ENCODE results near the gene YWHAQ.
"Not testable (repeated sequence)": the region's sequence is repeated elsewhere in the genome, so short reads cannot be mapped to it uniquely, and the experiment has no call there.

YWHAQ gene

DNA sequence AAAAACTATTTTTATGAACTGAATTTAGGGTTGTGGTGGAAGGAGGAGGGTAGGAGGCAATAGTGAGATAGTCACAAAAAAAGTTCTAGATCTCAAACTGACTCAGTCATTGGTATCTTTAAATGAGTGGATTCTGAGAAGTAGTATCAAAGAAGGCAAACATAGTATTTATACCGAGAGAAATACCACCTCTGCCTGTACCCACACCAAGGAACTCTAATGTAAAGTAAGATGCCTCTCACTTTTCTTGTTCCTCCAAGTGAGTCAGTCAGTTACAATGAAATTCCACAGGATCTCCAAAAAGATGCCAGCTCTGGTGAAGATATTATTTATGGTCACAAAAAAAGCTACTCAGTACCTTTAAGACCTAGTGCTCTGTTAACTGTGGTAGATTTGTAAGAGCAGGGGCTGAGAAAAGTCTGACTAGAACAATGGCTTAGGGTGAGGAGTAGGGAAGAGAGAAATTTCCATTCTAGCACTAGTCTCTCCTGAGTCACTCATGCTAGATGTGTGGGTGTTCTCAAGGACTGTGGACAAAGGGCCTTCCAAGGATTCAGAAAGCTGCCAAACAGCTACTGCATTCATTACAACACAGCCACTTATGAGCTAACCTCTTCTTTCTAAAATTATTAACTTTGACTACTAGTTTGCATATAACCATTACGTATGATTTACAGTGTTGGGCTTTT is 36.3 kb downstream of the YWHAQ start:
- DNase-seq (ENCODE audit: low read depth), result no peak

DNA sequence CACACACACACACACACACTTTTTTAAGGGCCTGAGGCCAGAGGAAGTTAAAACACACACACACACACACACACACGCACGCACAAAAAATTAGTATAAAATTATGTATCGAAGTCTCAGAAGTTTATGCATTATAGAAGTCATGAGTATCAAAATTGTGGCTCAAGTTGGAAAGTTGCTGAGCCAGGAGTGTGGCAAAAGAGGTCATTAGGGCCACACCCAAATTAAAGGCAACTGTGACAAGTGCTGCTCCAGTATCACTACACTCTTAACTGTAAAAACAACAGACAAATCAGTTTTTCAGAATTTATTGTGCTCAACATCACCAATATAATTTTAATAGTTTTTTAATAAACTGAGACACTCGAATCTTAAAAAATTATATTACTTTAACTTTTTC is 36.9 kb downstream of the YWHAQ start:
- no peak for DNase-seq (ENCODE audit: low read depth)

DNA sequence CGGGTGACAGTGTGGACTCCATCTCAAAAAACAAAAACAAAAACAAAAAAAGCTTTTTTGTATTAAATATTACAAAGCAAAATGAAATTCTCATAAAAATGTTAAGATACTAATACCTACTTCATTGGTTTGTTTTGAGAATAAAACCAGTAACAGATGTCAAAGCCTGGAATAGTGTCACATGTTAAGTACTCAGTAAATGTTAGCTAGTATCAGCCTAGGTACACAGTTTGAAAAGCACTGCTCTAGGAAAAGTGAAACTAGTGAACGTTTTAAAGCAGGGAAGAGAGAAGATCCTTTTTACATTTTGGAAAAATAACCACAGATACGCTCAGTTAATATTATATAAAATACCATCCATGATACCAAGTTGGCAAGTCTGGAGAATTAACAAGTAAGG is 38.1 kb downstream of the YWHAQ start:
- DNase-seq (ENCODE audit: low read depth), result no peak

DNA sequence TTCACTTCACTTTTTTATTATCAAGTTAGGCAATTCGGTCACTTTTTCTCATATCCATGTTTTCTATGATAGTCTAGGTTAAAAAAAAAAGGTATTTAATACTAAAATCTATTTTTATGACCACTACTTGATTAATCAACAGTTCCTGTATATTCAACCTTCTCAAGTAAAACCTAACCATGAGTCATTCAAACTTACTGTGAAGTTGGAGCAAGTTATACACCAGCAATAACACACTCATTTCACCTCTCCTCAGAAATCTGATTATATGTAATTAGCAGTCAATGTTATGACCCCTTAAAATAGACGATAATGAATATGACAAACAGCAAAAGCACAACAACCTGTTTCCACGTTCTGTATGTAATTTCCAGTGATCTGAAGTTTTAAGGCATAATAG is 40.2 kb downstream of the YWHAQ start:
- no peak for DNase-seq (ENCODE audit: low read depth)

DNA sequence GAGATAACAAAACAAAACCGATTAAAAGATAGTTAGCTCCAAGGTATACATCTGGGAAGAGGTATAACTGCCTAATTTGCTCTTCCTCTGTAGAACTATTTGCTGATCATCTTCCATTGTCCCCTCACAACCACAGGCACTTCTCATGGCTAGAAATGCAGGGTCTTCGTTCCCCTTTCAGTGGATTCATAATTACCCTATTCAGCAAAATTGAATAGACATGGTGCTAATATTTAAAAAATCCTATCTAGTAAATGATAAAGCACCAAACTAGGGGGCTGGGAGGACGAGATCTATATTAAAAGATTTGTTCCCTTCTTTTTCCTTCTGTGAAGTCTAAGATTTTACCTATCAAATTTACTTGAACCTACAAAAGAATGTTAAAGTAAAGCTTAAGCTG is 44.3 kb downstream of the YWHAQ start:
- DNase-seq (ENCODE audit: low read depth), result no peak

DNA sequence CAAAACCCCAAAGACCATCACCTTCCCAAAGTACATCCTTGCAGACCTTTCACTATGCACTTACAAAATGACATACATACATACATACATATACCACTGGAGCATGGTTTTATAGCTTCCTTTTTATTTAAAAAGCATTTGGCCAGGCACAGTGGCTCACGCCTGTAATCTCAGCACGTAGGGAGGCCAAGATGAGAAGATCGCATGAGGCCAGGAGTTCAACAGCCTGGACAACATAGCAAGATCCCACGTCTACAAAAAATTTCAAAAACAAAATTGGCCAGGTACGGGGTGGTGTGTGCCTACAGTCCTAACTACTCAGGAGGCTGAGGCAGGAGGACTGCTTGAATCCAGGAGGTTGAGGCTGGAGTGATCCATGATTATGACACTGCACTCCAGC is 45.3 kb downstream of the YWHAQ start:
- DNase-seq (ENCODE audit: low read depth), result no peak

DNA sequence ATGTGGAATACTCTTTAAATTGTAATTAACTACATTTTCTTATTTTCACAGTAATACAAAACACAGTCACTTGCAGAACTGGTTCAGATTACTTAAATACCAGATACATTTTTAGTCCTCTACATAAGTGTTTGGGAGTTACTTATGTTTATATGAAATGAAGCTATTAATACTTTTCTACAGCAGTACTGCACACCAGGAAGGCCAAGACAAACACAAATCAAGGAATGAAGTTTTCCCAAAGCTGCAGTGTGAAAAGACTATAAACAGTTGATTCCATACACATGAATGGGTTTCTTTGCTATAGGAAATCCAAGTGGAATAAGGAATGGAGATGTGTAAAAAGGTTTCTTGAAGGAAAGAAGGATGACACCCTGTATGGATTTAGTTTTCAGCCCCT is 45.9 kb downstream of the YWHAQ start:
- not testable (repeated sequence) for DNase-seq (ENCODE audit: low read depth)

DNA sequence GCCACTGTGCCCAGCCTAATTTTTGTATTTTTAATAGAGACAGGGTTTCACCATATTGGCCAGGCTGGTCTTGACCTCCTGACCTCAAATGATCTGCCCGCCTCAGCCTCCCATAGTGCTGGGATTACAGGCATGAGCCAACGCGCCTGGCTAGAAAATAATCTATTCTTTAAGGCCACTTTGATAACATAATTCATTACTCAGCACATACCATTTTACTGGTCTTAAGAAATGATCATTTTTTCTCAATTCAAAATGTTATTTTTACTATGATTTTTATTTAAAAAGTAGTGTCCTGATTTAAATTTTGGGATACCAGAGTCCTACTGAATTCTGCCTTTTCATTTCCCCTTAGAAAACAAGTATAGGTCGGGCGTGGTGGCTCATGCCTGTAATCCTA is 48.2 kb downstream of the YWHAQ start:
- DNase-seq (ENCODE audit: low read depth), result no peak

DNA sequence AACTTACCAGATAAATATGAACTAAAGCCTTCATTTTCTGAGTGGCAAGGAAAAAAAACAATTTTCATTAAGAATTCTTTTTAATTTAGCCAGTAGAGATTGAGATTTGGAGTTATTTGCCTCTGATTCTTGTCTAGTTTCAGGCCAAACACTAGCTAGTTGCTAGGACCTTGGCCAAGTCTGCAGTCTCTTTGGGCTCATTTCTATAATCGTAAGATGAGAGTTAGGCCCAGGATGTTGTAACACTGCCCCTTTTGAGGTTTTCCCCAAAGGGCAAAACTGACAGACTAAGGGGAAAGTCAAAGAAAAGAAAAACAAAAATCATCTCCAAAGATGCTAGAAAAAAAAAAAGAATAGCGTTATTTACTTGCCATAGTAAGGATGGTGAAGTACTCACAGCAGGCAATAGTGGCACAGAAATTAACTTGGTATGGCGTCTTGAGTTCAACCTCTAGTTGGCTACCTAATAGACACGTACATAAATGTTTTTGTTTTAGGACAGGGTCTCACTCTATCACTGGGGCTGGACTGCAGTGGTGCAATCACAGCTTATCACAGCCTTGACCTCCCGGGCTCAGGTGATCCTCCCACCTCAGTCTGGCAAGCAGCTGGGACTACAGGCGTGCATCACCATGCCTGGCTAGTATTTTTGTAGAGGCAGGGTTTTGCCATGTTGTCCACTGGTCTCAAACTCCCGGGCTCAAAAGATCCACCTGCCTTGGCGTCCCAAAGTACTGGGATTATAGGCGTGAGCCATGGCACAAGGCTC is 52.1 kb downstream of the YWHAQ start:
- DNase-seq (ENCODE audit: low read depth), result no peak

DNA sequence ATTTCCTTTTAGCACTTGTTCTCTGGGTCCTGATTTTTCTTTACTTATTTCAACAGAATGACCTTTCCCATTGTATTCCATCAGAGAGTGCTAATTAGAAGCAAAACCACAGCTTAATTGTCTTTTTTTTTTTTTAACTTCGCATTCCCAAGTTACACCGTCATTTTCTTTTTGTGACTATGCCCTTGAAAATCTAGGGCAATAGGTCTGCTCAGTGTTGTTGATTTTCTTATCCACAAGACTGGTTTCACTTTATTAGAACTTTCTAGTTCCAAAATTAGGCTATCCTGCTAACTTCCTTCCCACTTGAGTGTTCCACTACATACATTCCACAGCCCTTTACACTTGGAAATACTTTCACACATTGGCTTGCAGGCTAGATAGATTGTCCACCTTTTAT is 56.5 kb downstream of the YWHAQ start:
- no peak for DNase-seq (ENCODE audit: low read depth)

DNA sequence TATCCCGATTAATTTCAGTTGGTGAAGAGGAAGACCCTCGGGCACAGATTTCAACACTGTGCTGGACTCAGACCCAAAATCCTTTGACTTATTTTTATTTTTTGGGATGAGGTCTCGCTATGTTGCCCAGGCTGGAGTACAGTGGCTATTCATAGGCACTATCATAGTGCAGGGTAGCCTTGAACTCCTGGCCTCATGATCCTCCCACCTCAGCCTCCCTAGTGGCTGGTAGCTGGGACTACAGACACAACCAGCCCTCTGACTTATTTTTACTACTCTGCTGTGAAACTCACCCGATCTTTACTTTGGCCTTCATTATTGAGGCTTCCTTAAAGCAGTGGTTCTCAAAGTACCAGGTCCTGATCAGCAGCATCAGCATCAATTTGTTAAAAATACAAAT is 57.0 kb downstream of the YWHAQ start:
- DNase-seq (ENCODE audit: low read depth), result no peak

DNA sequence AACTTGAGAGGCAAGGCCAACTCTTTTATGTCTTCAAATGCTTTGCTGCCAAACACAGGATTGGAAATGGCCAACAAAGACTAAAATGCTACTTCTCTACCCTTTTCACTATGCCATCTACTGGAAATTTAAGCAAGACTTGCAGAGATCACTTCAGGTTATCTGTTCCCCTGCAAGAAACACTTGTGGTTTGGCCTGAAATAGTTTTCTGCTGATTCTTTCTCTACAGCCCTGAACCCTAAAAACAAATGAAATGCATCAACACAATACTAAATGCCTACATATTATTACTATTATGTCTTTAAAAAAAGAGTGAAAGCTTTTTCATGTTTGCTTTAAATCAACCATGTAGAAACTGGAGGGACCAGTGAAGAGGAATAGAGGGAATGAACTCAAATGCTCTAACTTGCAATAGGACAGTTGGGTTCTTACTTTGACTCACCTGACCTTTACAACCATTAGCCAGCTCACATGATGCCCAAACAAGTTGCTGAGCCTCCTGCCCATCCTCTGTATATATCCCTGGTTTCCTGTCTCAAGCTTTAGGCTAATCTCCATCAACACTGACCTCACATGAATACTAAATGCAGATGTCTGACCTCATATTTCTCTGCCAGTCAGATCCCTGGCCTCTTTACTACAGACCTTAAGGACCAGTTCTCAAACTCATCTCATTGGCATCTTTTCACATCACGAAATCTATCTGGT is 57.6 kb downstream of the YWHAQ start:
- DNase-seq (ENCODE audit: low read depth), result no peak

DNA sequence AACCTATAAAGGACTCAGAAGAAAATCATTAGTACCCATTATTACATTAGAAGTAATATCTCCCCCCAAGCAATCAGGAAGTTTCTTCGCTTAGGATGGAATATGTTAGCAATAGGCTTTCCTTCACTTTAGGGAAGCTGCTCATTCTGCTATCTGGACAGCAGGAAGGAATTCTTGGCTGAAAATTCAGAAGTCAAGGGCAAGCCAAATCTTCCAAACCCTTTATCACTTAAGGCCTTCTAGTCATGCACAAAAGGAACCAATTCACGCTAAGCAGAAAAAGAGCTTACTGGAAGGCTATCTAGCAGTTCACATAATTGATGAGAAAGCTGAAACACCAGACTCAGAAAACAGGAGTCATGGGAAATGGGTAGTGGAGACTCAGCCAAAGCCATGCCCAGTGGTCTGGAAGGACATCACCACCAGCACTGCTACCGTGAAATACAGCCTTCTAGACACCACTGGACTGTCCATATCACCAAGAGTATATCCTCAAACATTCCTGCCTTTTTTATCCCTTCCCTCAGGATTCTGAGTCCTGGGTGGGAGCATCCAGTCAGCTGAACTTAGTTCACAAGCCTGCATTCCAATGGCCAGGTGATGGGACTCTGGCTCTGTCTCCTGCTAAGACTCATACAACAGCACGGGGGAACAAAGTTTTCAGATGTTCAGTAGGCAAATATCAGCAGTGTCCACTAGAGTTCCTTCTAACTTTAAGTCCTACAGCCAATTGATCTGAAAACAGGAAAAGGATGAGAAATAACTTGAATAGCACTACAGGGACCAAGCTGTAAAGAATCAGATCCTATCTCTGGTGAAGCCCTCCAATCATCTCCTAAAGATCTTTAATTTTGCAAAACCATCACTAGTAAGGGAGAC is 60.4 kb downstream of the YWHAQ start:
- no peak for DNase-seq (ENCODE audit: low read depth)

DNA sequence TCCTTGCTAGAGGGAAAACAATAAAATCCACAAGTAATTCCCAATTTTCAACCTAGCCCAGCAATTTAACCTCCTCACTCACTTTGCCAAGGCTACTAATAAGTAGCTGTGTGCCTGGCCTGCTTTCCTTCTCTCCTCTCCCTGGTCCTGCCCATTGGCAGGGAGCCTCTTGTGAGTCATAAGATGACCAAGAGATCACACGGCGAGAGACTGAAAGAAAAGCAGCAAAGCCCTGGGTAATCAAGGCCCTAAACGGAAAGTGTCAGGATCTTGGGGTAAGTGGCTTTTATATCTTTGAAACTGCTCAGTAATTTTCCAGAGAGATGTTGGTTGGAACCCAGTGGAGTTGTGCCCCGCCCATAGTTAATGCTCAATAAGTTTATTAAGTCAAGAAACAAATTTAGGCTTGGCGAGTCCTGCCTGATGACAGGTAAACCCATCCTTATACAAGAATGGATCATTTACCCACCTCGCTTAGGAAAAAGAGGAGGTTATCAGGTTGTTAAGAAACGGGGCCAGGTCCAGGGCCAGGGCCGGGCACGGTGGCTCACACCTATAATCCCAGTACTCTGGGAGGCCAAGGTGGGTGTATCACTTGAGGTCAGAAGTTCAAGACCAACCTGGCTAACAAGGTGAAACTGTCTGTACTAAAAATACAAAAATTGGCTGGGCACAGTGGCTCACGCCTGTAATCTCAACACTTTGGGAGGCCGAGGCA is 65.2 kb downstream of the YWHAQ start:
- DNase-seq (ENCODE audit: low read depth), result no peak

DNA sequence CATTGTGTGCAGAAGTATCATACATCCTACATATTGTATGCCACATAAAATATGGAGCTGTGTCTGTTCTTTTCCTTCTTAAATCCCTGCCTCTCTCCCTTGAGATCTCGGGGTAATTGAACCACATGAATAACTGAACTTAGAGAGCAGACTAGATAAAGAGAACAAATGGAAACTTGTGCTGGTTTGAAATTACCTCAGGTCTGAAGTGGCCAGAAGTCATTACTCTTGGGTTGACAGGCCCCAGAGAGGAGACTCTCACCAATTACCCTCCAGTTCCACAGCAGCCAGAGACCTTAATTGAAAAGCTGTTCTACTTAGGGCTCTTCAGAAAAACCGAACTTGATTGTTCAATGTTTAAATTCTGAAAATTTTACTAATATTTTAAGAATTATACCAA is 70.2 kb downstream of the YWHAQ start:
- DNase-seq (ENCODE audit: low read depth), result no peak

DNA sequence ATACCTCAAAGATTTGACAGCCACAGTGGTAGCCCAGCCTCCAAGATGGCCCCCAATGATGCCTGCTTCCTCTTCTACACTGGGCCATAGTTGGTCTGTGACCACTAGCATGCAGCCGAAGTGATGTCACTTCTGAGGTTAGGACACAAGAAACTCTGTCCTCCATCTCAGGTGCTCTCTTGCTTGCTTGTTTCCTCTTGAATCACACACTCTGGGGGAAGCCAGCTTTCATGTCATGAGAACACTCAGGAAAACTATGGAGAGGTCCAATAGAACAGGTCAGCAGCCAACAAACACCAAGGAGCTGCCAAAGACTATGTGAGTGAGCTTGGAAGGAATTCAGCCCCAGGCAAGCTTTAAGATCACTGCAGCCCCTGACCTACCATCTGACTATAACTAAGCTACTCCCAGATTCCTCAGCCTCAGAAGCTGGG is 71.8 kb downstream of the YWHAQ start:
- DNase-seq (ENCODE audit: low read depth), result no peak

DNA sequence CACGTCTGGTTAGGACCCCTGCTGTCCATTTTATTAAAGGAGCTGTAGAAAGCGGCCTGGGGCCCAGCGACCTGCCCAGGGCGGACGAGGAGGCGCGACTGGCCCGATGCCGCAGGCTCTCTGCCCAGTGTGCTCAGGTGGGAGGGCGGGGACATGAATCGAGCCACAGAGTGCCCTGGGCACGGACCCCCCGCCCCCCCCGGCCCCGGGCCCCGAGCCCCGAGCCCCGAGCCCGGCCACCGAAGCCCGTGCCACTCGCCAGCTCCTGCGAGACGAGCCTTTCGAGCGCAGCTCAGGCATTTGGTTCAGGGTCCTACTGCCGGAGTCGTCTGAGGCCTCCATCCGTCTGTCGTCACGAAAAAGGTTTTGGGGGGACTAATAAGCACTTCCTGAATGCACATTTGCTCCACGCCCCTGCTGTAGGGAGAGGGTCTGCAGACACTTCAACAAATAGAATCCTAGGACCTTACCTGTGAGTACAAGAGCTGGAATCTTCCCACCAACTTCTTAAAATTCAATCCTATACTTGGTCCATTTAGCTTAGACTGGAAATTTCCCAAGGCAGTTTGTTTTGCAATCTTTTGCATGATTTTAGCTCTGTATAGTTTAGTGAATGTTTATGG is 74.6 kb downstream of the YWHAQ start:
- no peak for DNase-seq (ENCODE audit: low read depth)

DNA sequence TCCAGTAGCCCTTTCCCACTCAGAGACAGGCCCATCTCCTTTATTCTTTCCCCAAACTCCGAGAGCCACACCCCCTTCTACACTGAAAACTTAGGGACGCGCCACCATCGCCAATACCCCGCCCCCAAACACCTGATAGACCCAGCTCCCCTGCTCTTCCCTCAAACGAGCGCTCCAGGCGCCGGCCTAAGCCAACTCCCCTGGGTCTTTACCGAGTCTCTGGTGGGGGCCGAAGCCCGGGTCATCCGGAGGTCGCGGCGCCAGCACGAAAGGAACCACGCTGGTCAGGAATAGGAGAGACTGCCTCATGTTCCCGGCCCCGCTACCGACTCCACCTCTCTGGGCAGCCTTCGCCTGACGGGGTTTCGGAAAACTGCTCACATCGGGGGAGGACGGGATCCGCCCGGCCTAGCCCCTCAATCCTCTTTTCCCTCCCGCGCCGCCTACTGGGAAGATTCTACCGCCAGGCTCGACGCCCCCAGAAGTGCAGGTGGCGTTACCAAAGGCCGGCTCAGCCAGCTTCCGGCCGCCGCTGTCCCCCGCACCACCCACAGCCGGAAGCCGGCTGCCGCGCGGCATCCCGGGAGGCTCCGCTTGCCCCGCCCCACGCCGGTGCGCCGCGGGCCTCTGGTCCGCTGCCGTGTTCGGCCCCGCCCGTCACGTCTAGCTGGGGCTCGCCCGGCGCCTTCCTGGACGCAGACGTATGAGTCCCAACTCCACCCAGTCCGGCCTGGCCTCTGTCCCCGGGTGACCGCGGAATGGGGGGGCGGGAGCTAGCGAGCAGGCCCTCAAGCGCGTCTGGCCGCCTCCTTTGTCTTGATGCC is 75.3 kb downstream of the YWHAQ start, which contains the start of gene ADAM17:
Gene ADAM17 (minus strand): TSS at position 534 of the 824 bp plus-strand sequence. CDS start 225 bp downstream, at position 309.
- peak; percentile 77 for DNase-seq (ENCODE audit: low read depth)

DNA sequence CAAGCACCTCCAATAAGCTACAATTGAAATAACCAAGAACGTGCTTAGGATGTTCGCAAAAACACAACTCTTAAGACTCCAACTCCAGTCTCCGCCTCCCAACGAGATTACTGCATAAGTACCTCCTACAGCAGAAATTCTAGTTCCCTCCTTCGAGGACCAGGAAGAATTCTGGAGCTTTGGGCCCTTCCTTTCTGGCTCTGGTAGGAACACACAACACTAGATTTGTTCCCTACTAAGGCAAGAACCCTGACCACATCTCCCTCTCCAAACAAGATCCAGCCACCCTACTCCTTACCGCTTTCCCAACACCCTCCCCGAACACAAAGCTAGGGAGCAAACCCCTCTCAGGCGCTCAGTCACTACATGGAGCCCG is 75.9 kb downstream of the YWHAQ start:
- peak; percentile 19 for DNase-seq (ENCODE audit: low read depth)
